Central memory CD4-positive, alpha-beta T cell (primary cell): ENCODE measurements around the gene IL1RL2.

Experiments used
- DNase-seq: peaks from one replicate; pipeline ENCODE4 v3.0.0; 2022

The IL1RL2 gene

DNA sequence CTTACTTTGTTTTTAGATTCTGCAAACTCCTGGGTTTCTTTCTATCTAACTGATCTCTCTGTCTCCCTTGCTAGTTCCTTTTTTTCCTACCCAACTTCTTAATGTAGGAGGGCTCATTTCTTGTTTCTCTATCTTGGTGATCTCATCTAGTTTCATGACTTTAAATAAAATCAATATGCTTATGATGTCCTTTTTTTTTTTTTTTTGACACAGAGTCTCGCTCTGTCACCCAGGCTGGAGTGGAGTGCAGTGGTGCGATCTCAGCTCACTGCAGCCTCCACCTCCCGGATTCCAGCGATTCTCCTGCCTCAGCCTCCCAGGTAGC is 82.3 kb downstream of the IL1RL2 start:
- DNase-seq: no peak

DNA sequence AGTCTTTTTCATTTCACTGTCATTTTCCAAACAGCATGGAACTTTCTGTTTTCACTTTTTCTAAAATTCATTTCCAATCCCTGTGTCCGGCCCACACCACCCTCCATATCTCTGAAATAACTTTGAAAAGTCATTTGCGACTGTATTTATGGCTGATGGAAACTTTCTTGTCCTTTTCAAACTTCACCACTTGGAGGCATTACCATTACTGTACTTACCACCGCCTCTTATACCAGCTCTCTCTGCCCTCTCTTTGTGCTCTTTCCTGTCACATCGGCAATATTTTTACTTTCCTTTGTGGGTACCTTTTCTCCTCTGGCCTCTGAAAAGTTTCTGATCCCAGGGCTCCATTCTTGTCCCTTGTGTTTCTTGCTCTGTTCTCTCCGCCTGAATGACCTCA is 85.0 kb downstream of the IL1RL2 start:
- DNase-seq: no peak

GRCh38 chr2:102273619-102274211 is 86.9 kb downstream of the IL1RL2 start:
- no peak for DNase-seq

GRCh38 chr2:102276549-102277201 is 89.9 kb downstream of the IL1RL2 start:
- DNase-seq: no peak

DNA sequence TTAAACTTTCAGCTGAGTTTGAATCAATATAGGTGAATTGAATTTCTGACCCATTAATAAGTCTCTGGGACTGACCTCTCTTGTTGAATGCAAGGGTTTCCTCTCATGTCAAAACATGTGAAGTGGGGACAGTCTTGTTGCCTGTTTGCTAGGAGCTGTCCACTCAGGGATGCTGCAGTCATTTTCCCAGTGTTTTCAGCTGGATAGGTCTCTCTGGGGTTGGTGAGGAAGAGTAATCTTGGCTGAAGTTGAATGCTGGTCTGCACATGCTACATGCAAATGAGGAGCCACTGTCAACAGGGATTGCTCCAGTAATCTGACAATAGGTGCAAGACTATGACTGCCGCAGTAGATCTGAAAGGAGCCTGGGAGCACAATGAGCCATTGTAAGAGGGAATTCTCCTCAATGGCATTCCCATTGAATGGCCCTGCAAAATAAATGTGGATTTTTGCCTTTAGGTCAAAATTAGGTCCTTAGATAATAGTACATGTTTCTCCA is 90.4 kb downstream of the IL1RL2 start:
- no peak for DNase-seq

DNA sequence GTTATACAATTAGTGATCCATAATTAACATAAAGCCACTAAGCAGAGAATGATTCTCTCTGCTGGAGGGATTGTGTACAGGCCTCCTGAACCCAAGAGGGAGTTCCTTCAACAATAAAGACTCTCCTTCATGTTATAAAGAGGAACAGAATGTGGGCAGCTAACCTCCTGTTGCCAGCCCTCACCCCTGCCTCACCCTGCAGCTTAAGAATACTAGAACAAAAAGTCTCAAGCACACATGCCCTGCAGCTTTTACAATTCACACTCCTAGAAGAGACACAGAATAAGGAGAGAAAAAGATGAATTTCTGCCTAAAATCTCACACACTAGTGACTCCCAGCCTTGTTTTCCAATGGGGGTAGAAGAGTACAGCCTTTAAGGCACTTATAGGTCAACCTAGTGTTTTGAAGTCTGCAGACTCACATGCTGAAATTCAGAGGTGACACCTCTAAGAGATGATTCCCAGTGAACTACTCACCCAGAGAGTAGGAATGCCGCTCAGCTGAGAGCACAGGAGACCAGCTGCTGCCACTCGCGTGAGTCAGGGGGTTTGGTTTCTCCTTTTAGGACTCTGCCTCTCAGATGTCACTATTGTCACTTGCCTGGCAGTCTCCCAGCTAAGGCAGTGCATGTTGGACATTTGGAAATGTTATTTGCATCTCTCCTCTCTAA is 92.0 kb downstream of the IL1RL2 start:
- no peak for DNase-seq

- DNase-seq: no peak
Measured at GRCh38 chr2:102279391-102279735, 92.5 kb downstream of the IL1RL2 start.

- no peak for DNase-seq
Measured at GRCh38 chr2:102282678-102283091, 95.9 kb downstream of the IL1RL2 start.

DNA sequence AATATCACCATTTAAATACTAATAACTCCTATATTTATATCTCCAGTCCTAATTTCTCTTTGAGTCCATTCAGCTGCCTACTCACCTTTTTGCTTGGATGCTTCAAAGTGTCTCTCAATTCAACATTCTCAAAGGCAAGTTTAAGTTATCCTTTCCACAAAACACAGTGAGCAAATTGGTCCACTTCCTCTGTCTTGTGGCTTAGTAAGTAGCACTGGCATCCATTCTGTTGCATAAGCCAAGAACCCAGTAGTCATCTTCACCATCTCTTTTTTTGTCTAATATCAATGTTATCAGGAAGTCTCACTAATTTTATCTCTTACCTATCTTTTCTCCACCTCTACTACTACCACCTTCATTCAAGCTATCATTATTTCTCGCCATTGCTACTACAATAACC is 97.2 kb downstream of the IL1RL2 start:
- no peak for DNase-seq

DNA sequence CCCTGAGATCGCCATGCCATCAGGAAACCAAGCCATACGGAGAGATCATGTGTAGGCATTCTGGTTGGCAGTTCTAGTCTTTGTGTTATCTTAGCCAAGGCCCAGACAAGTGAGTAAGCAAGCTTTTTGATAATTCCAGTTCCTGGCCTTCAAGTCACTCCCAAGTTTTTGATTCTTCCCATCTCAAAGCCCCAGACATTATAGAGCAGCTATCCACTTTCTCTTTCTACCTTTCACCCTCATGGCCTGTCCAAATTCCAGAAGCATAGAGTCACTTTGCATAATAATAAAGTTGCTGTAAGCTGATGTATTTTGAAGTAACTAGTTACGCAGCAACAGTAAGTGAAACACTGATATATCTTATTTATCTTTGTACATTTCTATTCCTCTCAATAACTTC is 97.8 kb downstream of the IL1RL2 start:
- DNase-seq: no peak

DNA sequence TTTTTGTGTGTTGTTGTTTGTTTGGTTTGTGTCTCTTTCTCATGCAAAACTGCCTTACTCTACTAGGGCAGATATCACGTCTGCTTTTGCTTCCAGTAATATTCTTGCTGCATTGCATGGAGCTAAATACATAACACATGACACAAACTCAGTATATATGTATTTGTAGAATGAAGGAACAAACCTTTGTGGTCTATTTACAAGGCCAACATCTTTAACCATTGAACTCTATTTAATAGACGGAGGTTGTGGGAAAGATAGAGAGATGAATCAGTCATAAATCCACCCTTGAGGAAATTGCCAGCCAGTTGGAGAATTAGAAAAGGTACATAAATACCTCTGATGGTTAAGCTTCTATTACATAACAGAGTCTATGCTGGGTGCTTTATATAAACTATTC is 98.5 kb downstream of the IL1RL2 start:
- no peak for DNase-seq

- DNase-seq: no peak
Measured at GRCh38 chr2:102286041-102286440, 99.2 kb downstream of the IL1RL2 start.

DNA sequence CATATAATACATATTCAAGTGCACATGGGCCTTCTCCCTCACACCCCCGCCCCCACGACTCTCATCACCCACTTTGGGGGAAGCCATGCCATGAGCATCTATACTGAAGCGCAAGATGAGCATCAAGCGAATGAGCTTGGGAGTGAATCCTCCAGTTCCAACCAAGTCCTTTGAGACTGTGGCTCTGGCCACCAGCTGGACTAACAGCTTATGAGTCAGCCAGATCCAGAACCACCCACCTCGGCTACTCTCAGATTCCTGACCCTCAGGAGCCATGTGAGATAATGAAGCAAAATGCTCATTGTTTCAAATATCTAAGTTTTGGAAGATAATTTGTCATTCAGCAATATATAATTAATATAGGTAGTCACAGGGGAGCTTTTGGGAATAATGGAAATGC is 102.3 kb downstream of the IL1RL2 start:
- DNase-seq: no peak
